HG03521 (cell line): ENCODE measurements around the gene NLRC5.

Source experiments
- ATAC-seq: cut with Tn5 transposase; IDR thresholded peaks from one replicate; pipeline ENCODE4 v1.9.1; 2021; ENCODE audit warnings: mild to moderate bottlenecking, moderate library complexity; ENCODE audit not compliant: unreplicated experiment

NLRC5 gene

DNA sequence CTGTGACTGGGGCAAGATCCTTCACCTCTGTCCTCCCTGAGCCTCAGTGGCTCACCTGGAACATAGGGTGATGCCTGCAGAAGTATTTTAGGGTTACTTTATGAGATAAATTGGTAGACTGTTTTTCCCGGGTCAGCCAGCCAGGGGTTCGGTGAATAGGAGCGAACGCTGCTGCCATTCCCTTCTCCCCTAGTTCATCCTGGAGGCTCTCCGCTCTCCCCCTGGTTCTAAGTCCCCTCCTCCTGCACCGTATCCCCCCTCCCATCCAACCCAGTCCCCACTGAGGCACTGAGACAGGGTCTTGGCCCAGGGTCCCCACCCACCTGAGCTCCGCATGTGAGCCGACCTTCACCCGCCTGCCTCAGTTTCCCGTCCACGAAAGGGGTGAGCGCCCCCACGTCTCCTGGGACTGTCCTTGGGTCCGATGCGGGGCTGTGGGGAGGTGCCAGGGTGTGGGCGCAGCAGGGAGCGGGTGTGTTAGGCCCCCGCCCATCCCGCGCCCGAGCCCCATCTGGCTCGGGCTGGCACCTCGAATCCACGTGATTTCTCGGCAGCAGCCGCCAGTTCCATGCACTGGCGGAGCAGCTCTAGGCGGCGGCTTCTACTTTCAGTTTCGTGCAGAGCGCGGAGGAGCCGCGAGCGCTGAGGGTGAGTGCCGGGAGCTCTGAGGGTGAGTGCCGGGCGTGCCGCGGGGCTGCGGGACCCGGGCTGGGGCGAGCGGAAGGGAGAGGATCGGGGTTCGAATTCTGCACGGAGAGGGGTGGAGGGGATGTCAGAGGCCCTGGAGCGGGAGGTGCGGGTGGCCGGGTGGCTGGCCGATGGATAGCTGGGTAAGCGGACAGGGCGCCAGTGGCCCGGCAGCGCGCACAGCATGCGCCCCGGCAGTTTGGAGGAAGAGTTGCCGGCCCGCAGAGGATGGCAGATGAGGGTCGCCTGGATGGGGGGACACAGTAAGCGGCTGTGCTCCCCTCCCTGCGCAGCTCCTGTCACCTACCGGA is at the start of gene NLRC5:
Gene NLRC5 (plus strand): TSS at position 610 of the 998 bp plus-strand sequence. CDS start 31,156 bp downstream, outside the sequence.
- peak; percentile 82 for ATAC-seq

DNA sequence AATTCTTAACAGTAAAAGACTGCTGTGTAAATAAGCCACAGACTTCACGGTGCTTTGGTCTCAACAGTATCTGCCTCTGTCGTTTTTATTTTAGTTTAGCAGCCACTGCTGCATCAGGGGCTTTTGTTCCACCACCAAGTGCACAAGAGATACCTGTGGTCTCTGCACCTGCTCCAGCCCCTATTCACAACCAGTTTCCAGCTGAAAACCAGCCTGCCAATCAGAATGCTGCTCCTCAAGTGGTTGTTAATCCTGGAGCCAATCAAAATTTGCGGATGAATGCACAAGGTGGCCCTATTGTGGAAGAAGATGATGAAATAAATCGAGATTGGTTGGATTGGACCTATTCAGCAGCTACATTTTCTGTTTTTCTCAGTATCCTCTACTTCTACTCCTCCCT is 49.6 kb upstream of the NLRC5 start:
- ATAC-seq = no peak

DNA sequence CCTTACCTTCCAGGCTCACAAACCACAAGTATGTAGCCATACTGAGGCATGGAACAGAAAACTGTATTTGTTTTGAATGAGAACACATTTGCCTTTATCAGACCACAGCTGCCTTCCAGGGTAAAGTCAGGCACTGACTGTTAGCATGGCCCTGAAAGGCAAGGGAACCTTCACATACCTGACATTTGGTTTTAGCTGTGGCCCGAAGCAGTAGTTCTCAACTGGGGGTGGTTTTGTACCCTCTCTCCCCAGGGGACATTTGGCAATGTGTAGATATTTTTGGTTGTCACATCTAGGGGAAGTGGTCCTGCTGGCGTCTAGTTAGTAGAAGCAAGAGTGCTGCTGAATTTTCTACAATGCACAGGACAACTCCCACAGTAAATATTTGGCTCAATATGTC is 48.3 kb upstream of the NLRC5 start:
- no peak for ATAC-seq

- no peak for ATAC-seq
Measured at GRCh38 chr16:56941856-56942331, 47.5 kb upstream of the NLRC5 start.

DNA sequence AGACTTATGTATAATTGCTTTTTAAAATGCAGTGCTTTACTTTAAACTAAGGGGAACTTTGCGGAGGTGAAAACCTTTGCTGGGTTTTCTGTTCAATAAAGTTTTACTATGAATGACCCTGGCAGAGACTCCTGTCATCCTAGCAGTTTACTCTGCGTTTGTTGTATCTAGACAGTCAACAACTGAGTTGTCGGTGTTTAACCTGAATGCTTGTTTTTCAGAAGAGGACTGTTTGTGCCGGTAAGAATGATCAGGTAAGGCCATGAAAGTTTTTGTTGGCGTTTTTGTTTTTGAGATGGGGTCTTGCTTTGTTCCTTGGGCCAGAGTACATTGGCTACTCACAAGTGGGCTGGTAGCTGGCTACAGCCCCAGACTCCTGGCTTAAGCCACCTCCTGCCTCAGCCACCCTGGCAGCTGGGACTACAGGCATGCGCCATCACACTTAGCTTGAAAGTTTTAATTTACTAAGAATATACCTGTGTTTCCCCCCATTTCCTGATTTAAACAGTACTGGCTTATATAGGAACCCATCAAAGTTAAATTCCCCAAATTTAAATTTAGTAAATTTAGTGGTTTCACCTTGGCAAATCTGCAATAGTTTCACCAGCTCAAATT is 45.5 kb upstream of the NLRC5 start:
- ATAC-seq = no peak

DNA sequence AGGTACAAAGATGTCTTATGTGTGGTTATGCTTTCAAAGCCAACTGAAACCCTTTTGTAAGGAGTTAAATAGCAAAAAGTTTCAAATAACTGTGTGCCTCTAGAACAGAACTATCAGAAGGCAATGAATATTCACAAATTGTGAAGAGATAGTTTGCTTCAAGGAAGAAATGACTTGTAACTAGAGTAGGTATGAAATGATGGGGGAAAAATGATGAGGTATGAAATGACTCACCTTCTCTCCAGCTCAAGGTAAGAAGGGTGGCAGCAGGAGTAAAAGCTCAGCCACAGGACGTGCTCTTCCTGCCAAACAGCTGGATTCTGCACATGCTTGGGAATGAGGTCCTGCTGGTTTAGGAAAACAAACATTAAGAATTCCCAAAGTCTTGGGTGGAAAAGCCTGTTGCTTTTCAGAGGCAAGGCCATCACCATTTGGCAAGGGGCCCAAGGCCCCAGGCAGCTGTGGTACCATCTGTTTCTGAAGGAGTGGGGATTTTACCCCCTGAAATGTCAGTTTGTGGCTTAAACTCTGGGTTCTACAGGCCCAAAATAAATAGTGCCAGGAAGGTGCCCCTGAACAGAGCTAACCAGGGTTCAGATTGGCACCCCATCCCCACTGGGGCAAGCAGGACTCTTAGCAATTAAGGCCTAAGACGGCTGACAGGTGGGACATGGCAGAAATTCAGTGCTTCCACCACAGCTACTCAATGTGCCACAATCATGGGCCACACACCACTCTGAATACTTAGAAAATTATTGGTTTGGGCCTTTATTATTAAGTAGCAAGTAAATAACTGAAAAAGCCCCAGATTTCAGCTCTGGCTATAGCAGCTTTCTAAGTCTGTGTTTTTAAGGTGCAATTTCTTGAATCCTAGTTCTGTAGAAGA is 44.2 kb upstream of the NLRC5 start:
- ATAC-seq = no peak

DNA sequence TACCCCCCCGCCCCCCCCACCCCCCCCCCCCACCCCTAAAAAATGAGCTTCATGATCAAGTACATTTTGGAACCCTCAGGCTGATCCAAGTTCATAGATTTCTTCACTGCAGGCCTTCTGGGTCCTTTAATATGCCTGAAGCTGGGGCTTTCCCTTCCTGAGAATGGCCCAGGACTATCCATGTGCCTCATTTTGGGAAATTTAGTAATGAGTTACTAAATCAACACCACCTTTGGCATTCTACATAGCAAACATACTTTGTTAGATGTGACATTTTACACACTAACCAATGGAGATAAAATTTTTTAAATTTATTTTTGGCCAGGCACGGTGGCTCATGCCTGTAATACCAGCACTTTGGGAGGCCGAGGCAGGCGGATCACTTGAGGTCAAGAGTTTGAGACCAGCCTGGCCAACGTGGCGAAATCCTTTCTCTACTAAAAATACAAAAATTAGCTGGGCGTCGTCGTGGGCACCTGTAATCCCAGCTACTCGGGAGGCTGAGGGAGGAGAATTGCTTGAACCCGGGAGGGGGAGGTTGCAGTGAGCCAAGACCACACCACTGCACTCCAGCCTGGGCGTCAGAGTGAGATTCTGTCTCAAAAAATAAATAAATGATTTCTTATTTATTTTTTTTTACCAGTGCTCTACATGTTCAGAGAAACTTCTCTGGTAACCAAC is 43.4 kb upstream of the NLRC5 start:
- no peak for ATAC-seq

GRCh38 chr16:56946767-56947603 is 42.4 kb upstream of the NLRC5 start:
- ATAC-seq = no peak

- ATAC-seq = no peak
Measured at GRCh38 chr16:56947604-56947995, 41.8 kb upstream of the NLRC5 start.

GRCh38 chr16:56948234-56948633 is 41.1 kb upstream of the NLRC5 start:
- ATAC-seq = no peak

- no peak for ATAC-seq
Measured at GRCh38 chr16:56950051-56950450, 39.3 kb upstream of the NLRC5 start.

- no peak for ATAC-seq
Measured at GRCh38 chr16:56950455-56950854, 38.9 kb upstream of the NLRC5 start.

- ATAC-seq = peak; percentile 38
Measured at GRCh38 chr16:56950881-56951771, 38.2 kb upstream of the NLRC5 start.

DNA sequence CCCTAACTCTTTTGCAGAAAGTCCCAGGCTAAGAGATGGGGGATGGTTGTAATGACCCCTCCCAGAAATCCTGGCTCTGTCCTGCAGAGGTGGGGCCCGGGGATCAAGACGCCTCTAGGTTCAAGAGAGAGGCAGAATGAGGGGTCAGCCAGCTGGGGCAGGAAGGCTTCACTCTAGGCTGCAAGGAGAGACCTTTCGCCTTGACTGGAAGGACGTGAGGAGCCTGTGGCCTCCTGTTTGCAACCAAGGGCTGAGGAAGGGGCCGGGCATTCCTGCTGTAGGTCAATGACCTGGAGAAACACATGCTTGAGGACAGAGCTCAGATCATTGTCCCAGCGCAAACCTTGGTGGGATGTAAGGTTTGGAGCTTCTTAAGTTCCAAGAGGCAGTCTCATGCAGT is 36.4 kb upstream of the NLRC5 start:
- ATAC-seq = no peak

GRCh38 chr16:56956076-56956475 is 33.3 kb upstream of the NLRC5 start:
- no peak for ATAC-seq

DNA sequence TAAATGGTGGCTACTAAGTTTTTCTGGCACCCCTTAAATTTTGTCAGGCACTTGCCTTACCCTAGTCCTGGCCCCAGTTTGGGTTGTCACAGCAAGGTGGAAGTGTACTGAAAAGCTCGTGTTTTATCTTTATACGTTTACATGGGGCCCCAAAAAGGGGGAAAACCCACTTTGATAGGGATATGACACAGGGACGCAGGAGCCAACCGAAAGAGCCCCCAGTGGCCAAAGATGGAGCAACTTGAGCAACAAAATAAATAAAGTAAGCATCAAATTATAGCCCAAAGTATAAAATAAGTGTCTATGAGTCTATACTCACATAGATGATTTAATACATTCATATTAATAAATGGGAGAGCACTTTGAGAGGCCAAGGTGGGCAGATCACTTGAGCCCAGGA is 32.6 kb upstream of the NLRC5 start:
- ATAC-seq = no peak

DNA sequence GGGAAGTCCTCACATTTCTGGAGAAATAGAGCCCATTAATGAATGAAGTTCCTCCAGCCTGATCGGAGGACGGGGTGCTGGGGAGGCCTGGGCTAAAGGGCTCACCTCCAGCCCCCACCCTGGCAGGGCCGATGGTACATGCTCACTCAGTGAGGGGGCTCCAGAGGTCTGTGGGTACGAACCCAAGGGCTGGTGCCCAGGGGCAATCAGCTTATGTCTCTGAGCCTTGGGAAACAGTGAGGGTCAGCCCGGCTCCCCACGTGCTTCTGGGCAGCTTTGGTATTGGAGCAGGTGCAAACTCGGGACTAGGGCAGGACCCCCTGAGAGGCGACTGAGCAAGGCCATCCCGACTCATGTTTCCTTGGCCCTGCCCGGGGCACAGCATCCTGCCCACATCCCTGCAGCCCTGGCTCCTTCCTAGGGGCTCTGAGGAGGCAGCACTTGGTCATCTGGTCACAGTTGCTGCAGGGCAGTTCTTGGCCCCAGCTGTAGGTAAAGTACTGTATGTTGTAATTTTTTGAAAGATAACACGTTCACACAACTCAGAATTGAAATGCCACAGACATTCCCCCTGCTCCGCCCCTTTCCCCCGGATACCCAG is 28.6 kb upstream of the NLRC5 start:
- no peak for ATAC-seq

DNA sequence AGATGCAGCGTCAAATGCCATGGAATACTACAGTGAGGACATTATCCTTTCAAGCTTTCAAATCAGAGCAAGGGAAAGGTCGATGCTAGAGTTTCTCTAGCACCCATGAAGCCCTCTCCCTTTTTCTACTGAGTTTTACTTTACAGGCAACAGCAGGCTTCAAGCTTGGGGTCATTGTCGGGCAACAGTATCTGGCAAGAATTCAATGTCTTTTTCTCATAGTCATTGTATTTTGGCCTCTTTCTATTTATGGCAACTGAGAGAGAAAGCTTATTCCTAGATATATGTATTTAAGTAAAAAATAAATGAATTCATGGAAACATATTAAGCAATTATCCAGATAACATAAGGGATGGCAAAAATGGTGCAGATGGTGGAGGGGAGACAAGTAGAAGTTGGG is 28.0 kb upstream of the NLRC5 start:
- no peak for ATAC-seq
